Suprapubic skin (tissue), 4 donors: Measurements from ENCODE around the gene MXI1.

Source experiments
- EP300 ChIP-seq: sonication (generic); formaldehyde crosslinking; IDR thresholded peaks from one replicate; pipeline ENCODE4 v1.6.1; 2017; ENCODE audit warnings: antibody characterized with exemption
- POLR2A ChIP-seq, 2 donors: fragments of 450-650 bp; IDR thresholded peaks; one replicate each; pipeline ENCODE4 v1.6.1; 2017; ENCODE audit warnings: antibody characterized with exemption in 2 of 2, mild to moderate bottlenecking in 2 of 2, moderate library complexity in 2 of 2
- POLR2AphosphoS5 ChIP-seq, 3 donors: sonication (generic); formaldehyde crosslinking; IDR thresholded peaks; one replicate each; pipeline ENCODE4 v1.6.1; 2017; ENCODE audit warnings: antibody characterized with exemption in 3 of 3
- TF ChIP-seq, protein P1 (sequence below), 2 donors: fragments of 200-600 bp in 1 of 2; fragments of 450-650 bp in 1 of 2; sonication (generic) in 1 of 2; IDR thresholded peaks; one replicate each; pipeline ENCODE4 v1.5.1; 2016 to 2019; ENCODE audit warnings: antibody characterized with exemption in 2 of 2, mild to moderate bottlenecking in 1 of 2, moderate library complexity in 1 of 2

DNA sequence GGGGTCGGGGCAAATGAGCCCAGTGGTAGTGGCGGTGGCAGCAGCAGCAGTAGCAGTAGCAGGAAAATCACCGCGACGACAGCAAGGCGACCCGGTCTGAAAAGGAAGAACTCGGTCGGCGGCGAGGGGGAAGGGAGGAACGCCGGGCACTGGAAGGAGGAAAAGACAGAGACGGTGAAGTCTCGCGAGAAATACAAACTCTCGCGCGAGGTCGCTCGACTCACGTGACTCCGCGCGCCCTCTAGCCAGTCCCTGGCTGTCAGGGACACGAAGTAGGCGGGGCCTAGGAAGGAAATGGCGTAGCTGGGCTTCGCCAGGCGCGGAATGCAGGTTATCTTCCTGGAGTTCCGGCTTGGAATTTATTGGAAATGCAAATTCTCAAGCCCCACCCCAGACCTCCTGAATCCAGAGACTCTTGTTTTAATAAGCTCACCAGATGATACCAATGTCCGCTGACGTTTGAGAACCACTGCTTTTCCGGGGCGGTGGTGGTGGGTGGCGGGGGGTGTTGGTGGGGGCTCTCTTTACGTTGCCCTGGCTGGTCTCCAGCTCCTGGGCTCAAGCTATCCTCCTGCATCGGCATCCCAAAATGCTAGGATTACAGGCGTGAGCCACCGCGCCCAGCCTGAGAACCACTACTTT, 97.5 kb downstream of the MXI1 start, which contains the start of gene SMNDC1:
- TF ChIP-seq POLR2A (IDR thresholded peaks at IDR 0.05) (peak in 1 of 2 donors; percentile 78), POLR2AphosphoS5 (IDR thresholded peaks at IDR 0.05) (peak in 2 of 3 donors; percentile 49 to 91), EP300 (no peak)
- TF ChIP-seq, protein P1, sequence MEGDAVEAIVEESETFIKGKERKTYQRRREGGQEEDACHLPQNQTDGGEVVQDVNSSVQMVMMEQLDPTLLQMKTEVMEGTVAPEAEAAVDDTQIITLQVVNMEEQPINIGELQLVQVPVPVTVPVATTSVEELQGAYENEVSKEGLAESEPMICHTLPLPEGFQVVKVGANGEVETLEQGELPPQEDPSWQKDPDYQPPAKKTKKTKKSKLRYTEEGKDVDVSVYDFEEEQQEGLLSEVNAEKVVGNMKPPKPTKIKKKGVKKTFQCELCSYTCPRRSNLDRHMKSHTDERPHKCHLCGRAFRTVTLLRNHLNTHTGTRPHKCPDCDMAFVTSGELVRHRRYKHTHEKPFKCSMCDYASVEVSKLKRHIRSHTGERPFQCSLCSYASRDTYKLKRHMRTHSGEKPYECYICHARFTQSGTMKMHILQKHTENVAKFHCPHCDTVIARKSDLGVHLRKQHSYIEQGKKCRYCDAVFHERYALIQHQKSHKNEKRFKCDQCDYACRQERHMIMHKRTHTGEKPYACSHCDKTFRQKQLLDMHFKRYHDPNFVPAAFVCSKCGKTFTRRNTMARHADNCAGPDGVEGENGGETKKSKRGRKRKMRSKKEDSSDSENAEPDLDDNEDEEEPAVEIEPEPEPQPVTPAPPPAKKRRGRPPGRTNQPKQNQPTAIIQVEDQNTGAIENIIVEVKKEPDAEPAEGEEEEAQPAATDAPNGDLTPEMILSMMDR (IDR thresholded peaks at IDR 0.05): no peak
